HG03095 (cell line): ENCODE results near the gene NTM.

Experiments used
- ATAC-seq: cut with Tn5 transposase; IDR thresholded peaks from one replicate; pipeline ENCODE4 v1.9.1; 2021; ENCODE audit warnings: moderate library complexity; ENCODE audit not compliant: unreplicated experiment

The NTM gene

GRCh38 chr11:131632971-131633370 lies 262.6 kb downstream of the NTM start:
- ATAC-seq = no peak

GRCh38 chr11:131633921-131634715 lies 263.7 kb downstream of the NTM start:
- no peak for ATAC-seq

- no peak for ATAC-seq
Measured at GRCh38 chr11:131637469-131638175, 267.2 kb downstream of the NTM start.

- ATAC-seq = no peak
Measured at GRCh38 chr11:131638889-131639288, 268.5 kb downstream of the NTM start.

GRCh38 chr11:131640320-131640719 lies 269.9 kb downstream of the NTM start:
- ATAC-seq = no peak

- no peak for ATAC-seq
Measured at GRCh38 chr11:131642756-131643531, 272.5 kb downstream of the NTM start.

DNA sequence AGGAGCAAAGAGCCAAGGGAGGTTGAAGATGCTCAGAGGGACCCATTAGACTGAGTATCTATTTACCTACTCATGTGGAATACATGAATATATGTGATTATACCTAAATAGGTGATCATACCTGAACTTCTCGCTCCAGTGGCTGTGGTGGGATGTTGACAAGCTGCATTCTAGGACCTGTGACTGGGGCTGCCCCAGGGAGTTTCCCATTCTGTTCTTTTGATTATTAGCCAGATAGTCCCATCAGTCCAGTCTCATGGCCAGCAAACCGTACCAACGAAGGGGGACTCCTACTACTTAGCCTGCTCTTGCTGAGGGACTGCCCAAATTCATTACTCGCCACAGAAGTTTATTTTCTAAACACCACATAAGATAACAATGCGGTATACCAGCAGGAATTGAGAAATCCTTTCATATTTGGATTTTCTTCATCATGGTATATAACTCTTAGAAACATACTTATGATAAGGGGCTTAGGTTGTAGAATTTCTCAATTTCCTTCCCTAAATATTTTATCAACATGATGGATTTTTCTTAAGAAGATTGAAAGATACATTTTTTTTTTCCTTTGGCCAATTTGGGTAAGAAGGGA lies 273.9 kb downstream of the NTM start:
- no peak for ATAC-seq

GRCh38 chr11:131645237-131645636 lies 274.8 kb downstream of the NTM start:
- no peak for ATAC-seq

DNA sequence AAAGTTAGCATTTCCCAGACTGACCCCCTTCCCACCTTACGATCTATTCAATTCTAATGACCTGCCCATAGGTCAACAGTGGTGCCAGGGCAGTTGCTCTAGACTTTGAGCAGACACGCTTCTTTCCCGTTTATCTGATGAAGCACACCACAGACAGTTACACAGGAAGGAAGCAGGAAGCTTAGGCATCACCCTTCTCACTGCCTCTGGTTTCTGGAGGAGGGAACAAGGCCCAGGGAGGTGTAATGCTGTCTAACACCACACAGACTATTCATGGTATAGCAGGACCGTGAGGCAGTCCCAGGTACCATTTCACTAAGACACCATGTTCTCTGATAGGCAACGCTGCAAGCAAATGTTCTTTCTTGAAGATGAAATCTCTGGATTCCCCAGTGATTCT lies 279.4 kb downstream of the NTM start:
- ATAC-seq = no peak

- no peak for ATAC-seq
Measured at GRCh38 chr11:131652231-131652630, 281.8 kb downstream of the NTM start.

DNA sequence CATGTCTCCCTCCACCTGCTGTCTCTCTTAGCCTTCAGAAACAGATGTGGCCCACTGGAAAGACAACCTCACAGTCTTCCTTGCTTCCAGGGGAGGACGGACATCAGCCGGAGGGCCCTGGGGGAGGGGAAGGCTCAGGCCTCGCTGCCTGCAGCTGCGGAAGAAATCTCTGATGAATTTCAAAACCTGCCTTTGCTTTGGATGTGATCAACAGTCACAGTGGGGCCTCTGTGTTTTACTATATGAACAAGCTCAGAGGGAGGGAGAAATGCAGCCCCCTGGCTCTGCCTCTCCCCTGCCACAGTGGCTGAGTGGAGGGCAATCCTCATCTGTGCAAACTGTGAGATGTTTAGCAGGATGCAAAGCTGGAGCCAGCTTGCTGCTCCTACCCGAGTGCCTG lies 282.8 kb downstream of the NTM start:
- no peak for ATAC-seq

- ATAC-seq = no peak
Measured at GRCh38 chr11:131654849-131655248, 284.4 kb downstream of the NTM start.

DNA sequence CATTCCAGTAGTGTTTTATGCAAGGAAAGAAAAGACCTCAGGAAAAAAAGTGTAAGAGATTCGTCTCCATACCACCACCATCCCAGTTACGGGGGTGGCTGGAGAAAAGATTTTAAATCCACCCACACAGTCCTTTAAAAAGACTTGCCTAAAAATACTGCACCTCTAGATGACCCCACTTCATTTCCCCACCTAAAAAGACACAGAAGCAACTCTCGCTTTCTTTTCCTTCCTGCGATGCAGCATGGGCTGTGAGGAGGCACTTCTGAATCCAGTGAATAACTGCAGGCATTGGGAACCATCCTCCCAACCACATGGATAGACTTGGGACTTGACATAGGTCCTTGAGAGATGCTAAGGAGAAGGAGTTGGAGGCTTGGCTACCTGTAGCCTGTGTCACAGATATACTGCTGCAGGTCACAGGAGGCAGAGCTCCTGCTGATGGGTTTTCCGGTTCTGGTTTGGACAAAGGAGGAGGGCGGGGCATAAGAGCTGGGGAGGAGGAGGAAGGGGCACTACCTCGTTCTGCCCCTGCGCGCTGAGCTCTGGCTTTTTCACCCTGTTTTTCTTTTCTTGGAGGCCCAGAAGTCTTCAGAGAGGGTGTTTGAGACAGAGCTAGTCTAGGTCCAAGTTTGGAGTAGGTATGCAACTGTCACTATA lies 285.9 kb downstream of the NTM start:
- ATAC-seq = no peak

DNA sequence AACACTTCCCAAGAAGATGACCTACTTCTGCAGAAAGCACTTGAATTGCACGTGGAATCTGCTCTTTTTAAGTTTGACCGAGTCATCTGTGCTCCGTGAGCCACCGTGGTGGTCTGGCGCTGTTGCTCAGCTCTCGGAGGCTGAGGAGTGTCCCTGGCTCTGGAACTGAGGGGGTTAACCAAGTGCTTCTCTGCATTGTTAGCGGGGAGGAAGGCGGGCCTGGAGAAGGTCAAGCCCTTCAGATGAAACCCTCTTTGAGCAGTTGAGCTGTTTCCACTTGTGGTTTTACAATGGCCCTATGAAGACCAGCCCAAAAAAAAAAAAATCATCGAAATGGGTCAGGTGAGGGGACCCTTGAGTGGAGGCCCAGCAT lies 286.4 kb downstream of the NTM start:
- no peak for ATAC-seq

DNA sequence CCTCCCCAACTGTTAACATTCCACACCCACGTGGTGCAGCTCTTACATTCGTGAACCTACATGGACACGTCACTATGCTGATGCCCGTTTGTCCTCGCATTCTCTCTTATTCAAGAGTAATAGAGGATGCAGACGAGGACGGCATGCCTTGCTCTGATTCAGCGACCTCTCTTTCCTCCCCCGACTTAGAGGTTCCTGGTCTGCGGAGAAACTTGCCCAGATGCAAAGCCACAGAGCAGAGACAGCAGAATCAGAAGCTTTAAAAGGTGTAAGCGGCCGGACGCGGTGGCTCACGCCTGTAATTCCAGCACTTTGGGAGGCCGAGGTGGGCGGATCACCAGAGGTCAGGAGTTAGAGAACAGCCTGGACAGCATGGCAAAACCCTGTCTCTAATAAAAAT lies 288.0 kb downstream of the NTM start:
- ATAC-seq = no peak

GRCh38 chr11:131658952-131659351 lies 288.5 kb downstream of the NTM start:
- peak; percentile 82 for ATAC-seq

DNA sequence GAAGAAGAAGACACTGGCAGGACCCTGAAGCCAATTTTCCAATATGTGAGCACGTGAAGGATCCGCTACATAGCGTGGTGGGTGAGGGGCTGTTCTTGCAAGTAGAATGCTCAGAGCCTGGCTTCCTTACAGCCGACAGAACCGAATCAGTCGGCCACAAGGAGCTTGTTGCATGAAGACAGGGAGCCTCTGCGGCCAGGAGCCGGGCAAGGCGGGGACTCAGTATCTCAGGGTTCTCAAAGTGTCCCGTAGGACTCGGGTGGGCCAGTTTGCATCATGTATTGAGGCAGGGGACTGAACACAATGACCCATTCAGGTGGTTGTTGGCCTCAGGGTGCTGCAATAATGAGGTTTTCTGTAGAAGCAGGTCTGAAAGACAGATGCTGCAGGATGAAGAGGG lies 289.5 kb downstream of the NTM start:
- no peak for ATAC-seq

GRCh38 chr11:131661132-131661531 lies 290.7 kb downstream of the NTM start:
- no peak for ATAC-seq

DNA sequence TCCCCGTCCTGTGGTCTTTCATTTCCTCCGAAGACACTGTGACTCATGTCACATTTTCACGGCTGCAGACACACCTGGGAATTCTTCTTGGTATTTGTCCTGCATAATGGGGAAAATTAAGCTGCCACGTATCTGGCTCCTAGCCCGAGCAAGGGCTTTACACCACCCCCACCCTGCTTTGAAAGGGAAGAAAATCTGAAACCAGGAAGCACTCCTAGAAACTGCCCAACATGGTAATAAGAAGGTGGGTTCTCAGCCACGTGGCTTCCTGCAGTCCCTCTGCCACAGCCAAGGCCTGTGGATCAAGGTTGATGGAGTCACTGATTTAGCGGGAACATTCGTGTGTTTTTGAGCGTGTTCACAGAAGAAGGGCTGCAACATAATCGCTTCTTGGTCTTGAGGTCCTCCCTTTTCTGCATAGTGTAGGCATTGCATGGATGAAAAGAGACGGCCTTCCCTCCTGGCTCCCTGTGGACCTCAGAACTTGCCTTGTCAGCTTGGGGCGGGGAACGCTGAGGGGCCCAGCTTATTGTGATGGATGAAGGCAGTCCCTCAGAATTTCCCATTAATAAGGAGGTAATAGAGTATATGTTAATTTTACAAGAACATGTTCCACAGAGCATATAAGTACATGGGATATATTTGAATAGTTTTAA lies 292.0 kb downstream of the NTM start:
- no peak for ATAC-seq

- ATAC-seq = no peak
Measured at GRCh38 chr11:131662993-131663392, 292.6 kb downstream of the NTM start.
